ENCODE results near the gene MTMR11. TPM values are rescaled to one million over a fixed set of nuclear protein-coding genes. Genes with fewer than 3 reads are reported as not detected.

The MTMR11 gene
- total and polyA plus RNA-seq, 2 of the 13 experiments (the other 11 are each of a cell fraction or from before 2014, with no cell fraction given), result 0.49 to 2.8 TPM

GRCh38 chr1:149886396-149887195, 50.1 kb downstream of the MTMR11 start (continued):
- no peak for TF ChIP-seq GLMP (CRISPR knock-in tag; IDR thresholded peaks at IDR 0.05; ENCODE audit: borderline replicate concordance)
- TF ChIP-seq SRSF4 (IDR thresholded peaks at IDR 0.05; ENCODE audit: low read depth, low read length, poor library complexity, severe bottlenecking), result no peak
- no peak for TF ChIP-seq ZBTB46 (CRISPR knock-in tag; IDR thresholded peaks at IDR 0.05; ENCODE audit: borderline replicate concordance)
- TF ChIP-seq ZNF550 (CRISPR knock-in tag; IDR thresholded peaks at IDR 0.05; ENCODE audit: borderline replicate concordance), result no peak
- no peak for TF ChIP-seq ZNF282 (IDR thresholded peaks at IDR 0.05; ENCODE audit: partially characterized antibody)
- TF ChIP-seq ZNF720 (CRISPR knock-in tag; IDR thresholded peaks at IDR 0.05), result no peak
- TF ChIP-seq RBM22 (optimal IDR thresholded peaks at IDR 0.05; ENCODE audit: low read length), result no peak
- no peak for TF ChIP-seq SRSF9 (IDR thresholded peaks at IDR 0.05; ENCODE audit: borderline replicate concordance, insufficient read depth, low read depth, low read length, poor library complexity, severe bottlenecking)
- no peak for TF ChIP-seq ARID3A (IDR thresholded peaks at IDR 0.05; ENCODE audit: low read depth, low read length)
- no peak for TF ChIP-seq ZIK1 (CRISPR knock-in tag; IDR thresholded peaks at IDR 0.05; ENCODE audit: borderline replicate concordance, low read depth)
- no peak for TF ChIP-seq ISX (CRISPR knock-in tag; conservative IDR thresholded peaks at IDR 0.05)
- TF ChIP-seq ZNF362 (CRISPR knock-in tag; IDR thresholded peaks at IDR 0.05; ENCODE audit: borderline replicate concordance), result no peak
- TF ChIP-seq ZNF775 (CRISPR knock-in tag; IDR thresholded peaks at IDR 0.05; ENCODE audit: borderline replicate concordance), result no peak
- no peak for TF ChIP-seq NFRKB (IDR thresholded peaks at IDR 0.05)
- TF ChIP-seq RORA (CRISPR knock-in tag; IDR thresholded peaks at IDR 0.05), result no peak
- TF ChIP-seq ZNF44 (CRISPR knock-in tag; IDR thresholded peaks at IDR 0.05), result no peak
- TF ChIP-seq ZNF660 (CRISPR knock-in tag; IDR thresholded peaks at IDR 0.05; ENCODE audit: borderline replicate concordance, low read depth), result no peak
- no peak for TF ChIP-seq SNRNP70 (IDR thresholded peaks at IDR 0.05; ENCODE audit: low read depth, low read length)
- TF ChIP-seq CHD4 (IDR thresholded peaks at IDR 0.05; ENCODE audit: borderline replicate concordance, low read length), result no peak
- TF ChIP-seq ZNF513 (CRISPR knock-in tag; conservative IDR thresholded peaks at IDR 0.05), result no peak
- no peak for TF ChIP-seq CENPX (CRISPR knock-in tag; IDR thresholded peaks at IDR 0.05)
- no peak for TF ChIP-seq GTF3A (CRISPR knock-in tag; conservative IDR thresholded peaks at IDR 0.05)
